OCI-LY3 (cell line): ENCODE results near the gene NRG2.

ENCODE experiments used
- EZH2phosphoT487 ChIP-seq: fragments of 200-600 bp; shearing (Covaris generic); IDR thresholded peaks from 2 replicates; pipeline ENCODE4 v1.6.1; 2018; ENCODE audit warnings: antibody characterized with exemption, mixed run types, low read depth
- TF ChIP-seq, protein P1 (sequence below): fragments of 200-600, 300-600 bp; sonication (generic); IDR thresholded peaks from 2 replicates; pipeline ENCODE4 v1.5.1; 2014; ENCODE audit warnings: antibody characterized with exemption, low read length, low read depth

DNA sequence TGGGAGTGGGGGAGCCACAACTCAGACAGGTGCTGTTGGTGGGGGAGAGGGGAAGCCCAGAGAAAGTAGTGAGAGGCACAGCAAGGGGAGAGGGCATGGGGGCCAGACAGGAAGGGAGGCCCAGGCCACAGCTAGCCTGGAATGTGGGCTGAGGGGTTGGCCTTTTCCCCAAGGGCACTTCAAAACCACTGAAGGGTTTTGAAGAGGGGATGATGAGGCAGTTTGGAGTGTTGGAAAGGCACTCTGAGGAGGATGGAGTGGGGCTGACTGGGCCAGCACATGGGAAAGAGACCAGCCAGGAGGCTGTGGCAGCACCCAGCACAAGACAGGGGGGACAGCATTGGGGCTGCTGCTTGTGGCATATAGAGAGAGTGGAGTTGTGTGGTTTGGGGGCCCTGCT, 243.7 kb downstream of the NRG2 start:
- TF ChIP-seq, protein P1, sequence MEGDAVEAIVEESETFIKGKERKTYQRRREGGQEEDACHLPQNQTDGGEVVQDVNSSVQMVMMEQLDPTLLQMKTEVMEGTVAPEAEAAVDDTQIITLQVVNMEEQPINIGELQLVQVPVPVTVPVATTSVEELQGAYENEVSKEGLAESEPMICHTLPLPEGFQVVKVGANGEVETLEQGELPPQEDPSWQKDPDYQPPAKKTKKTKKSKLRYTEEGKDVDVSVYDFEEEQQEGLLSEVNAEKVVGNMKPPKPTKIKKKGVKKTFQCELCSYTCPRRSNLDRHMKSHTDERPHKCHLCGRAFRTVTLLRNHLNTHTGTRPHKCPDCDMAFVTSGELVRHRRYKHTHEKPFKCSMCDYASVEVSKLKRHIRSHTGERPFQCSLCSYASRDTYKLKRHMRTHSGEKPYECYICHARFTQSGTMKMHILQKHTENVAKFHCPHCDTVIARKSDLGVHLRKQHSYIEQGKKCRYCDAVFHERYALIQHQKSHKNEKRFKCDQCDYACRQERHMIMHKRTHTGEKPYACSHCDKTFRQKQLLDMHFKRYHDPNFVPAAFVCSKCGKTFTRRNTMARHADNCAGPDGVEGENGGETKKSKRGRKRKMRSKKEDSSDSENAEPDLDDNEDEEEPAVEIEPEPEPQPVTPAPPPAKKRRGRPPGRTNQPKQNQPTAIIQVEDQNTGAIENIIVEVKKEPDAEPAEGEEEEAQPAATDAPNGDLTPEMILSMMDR: no peak
- TF ChIP-seq EZH2phosphoT487: no peak
